Activated T-cell treated with anti-CD3 and anti-CD28 coated beads for 48 hours (primary cell): ENCODE results near the gene TMEM132E.
A peak's percentile ranks its signal among the peaks of the same experiment; 100 is the strongest.

Experiments
- DNase-seq: peaks from one replicate; pipeline ENCODE4 v3.0.0-alpha.2; 2020; ENCODE audit warnings: low read depth

Gene TMEM132E

GRCh38 chr17:34634551-34635160, 55.3 kb downstream of the TMEM132E start:
- DNase-seq: no peak

- no peak for DNase-seq
These were observed 56.5 kb downstream of the TMEM132E start for GRCh38 chr17:34635876-34636275.

GRCh38 chr17:34637041-34637547, 57.7 kb downstream of the TMEM132E start:
- no peak for DNase-seq

GRCh38 chr17:34637548-34638525, 58.5 kb downstream of the TMEM132E start:
- DNase-seq: peak; percentile 75

- no peak for DNase-seq
These were observed 59.3 kb downstream of the TMEM132E start for GRCh38 chr17:34638526-34639260.

GRCh38 chr17:34639706-34640425, 60.5 kb downstream of the TMEM132E start:
- DNase-seq: no peak

GRCh38 chr17:34641368-34641767, 62.0 kb downstream of the TMEM132E start:
- DNase-seq: no peak

- DNase-seq: no peak
These were observed 65.7 kb downstream of the TMEM132E start for GRCh38 chr17:34644941-34645550.

GRCh38 chr17:34645594-34645993, 66.2 kb downstream of the TMEM132E start:
- no peak for DNase-seq

GRCh38 chr17:34647511-34647910, 68.1 kb downstream of the TMEM132E start:
- DNase-seq: no peak

GRCh38 chr17:34650051-34650750, 70.8 kb downstream of the TMEM132E start:
- DNase-seq: no peak

GRCh38 chr17:34651402-34651811, 72.0 kb downstream of the TMEM132E start:
- no peak for DNase-seq

- no peak for DNase-seq
These were observed 72.7 kb downstream of the TMEM132E start for GRCh38 chr17:34652021-34652555.

GRCh38 chr17:34653511-34653910, 74.1 kb downstream of the TMEM132E start:
- DNase-seq: no peak

- DNase-seq: no peak
These were observed 75.0 kb downstream of the TMEM132E start for GRCh38 chr17:34654276-34654880.

GRCh38 chr17:34654881-34655276, 75.5 kb downstream of the TMEM132E start:
- DNase-seq: no peak

- DNase-seq: no peak
These were observed 77.4 kb downstream of the TMEM132E start for GRCh38 chr17:34656801-34657200.

- DNase-seq: no peak
These were observed 79.6 kb downstream of the TMEM132E start for GRCh38 chr17:34658811-34659560.

GRCh38 chr17:34663714-34664113, 84.3 kb downstream of the TMEM132E start:
- DNase-seq: no peak
